ENCODE results near the gene CSAG2.

CSAG2 gene

DNA sequence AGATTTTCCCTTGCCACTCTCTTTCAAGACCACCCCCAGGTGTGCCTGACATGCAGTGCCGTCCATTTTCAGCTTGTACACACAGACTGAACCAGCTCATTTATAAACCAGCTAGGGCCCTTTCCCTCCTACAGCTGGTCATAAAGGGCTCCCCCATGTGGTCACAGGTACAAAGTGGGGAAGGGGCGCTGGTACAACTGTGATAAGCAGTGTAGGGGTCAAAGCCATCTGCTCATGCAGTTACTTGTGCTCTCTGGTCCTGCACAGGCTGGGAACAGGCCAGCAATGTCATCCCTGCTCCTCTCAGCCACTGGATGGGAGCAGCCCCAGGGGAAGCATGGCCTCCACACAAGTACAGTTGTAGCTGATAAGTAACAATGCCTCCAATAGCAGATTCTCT lies 50.8 kb downstream of the CSAG2 start:
- FAIRE-seq = no peak

All from TTC549 (cell line).